Common myeloid progenitor, CD34-positive (primary cell): Measurements from ENCODE around the gene TMEM130. TPM values are rescaled to one million over a fixed set of nuclear protein-coding genes. Genes with fewer than 3 reads are reported as not detected.

Experiments used
- CTCF ChIA-PET: fragments of 350-600 bp; sonication (Branson Sonifier 250); formaldehyde crosslinking; loops from one replicate; lab custom pipeline; 2021; ENCODE audit warnings: antibody characterized with exemption; lab: Charles Lee
- POLR2A ChIA-PET: fragments of 350-600 bp; sonication (Branson Sonifier 250); formaldehyde crosslinking; loops from one replicate; lab custom pipeline; 2021; ENCODE audit warnings: antibody characterized with exemption; lab: Charles Lee
- DNase-seq, 3 donors: peaks; one replicate each; pipeline versions ENCODE4 v3.0.0 to v3.0.0-alpha.2; 2013
- H3K27ac ChIP-seq, 2 experiments: 1 replicate in 1 of 2; 2 replicates in 1 of 2; pipeline ENCODE4 v1.7.0; 2013; ENCODE audit warnings: inconsistent platforms in 2 of 2, low read length in 2 of 2, mild to moderate bottlenecking in 2 of 2, low read depth in 1 of 2, moderate library complexity in 1 of 2; ENCODE audit not compliant: severe bottlenecking in 2 of 2, insufficient read depth in 1 of 2, poor library complexity in 1 of 2
- H3K27me3 ChIP-seq, 5 experiments: replicated peaks in 2 of 5; 1 replicate in 3 of 5; 2 replicates in 2 of 5; pipeline versions ENCODE4 v1.6.1 to v1.7.0; 2013; ENCODE audit warnings: low read length in 4 of 5, mild to moderate bottlenecking in 2 of 5, moderate library complexity in 2 of 5, inconsistent platforms in 1 of 5; ENCODE audit not compliant: insufficient read depth in 5 of 5, control insufficient read depth in 4 of 5
- H3K36me3 ChIP-seq, 4 experiments: 1 replicate in 2 of 4; 2 replicates in 2 of 4; pipeline versions ENCODE4 v1.6.1 to v1.7.0; 2013; ENCODE audit warnings: low read length in 3 of 4, control low read depth in 1 of 4, mild to moderate bottlenecking in 1 of 4; ENCODE audit not compliant: control insufficient read depth in 4 of 4, insufficient read depth in 4 of 4
- H3K4me1 ChIP-seq, 4 experiments: 1 replicate in 3 of 4; 2 replicates in 1 of 4; pipeline versions ENCODE4 v1.6.1 to v1.7.1; 2013; ENCODE audit warnings: low read length in 3 of 4, mild to moderate bottlenecking in 3 of 4, control low read depth in 1 of 4, inconsistent platforms in 1 of 4, moderate library complexity in 1 of 4; ENCODE audit not compliant: control insufficient read depth in 4 of 4, insufficient read depth in 4 of 4; ENCODE audit errors: control extremely low read depth in 1 of 4
- H3K4me3 ChIP-seq, 7 experiments: 1 replicate in 4 of 7; 2 replicates in 3 of 7; pipeline versions ENCODE4 v1.5.1 to v1.7.0; 2013; ENCODE audit warnings: mild to moderate bottlenecking in 7 of 7, low read length in 6 of 7, moderate library complexity in 6 of 7, inconsistent platforms in 2 of 7, low read depth in 2 of 7, control low read depth in 1 of 7; ENCODE audit not compliant: insufficient read depth in 4 of 7, control insufficient read depth in 1 of 7; ENCODE audit errors: extremely low read depth in 1 of 7
- H3K9me3 ChIP-seq, 5 experiments: 1 replicate in 4 of 5; 2 replicates in 1 of 5; pipeline versions ENCODE4 v1.6.1 to v1.7.1; 2013; ENCODE audit warnings: low read length in 4 of 5, mild to moderate bottlenecking in 2 of 5, inconsistent platforms in 1 of 5, low read depth in 1 of 5, moderate library complexity in 1 of 5; ENCODE audit not compliant: control insufficient read depth in 4 of 5, insufficient read depth in 2 of 5; ENCODE audit errors: control extremely low read depth in 1 of 5
- WGBS: methylation state at CpG from one replicate; pipeline ENCODE4 v1.1.5; 2013; ENCODE audit not compliant: insufficient coverage; 5-methylcytosine and 5-hydroxymethylcytosine counted together
- polyA plus RNA-seq: library from polyadenylated mRNA; unstranded; fragments of 120-200 nt; gene quantifications from one replicate; pipeline ENCODE4 v1.2.1, GENCODE V29; 2013

The TMEM130 gene, protein sequence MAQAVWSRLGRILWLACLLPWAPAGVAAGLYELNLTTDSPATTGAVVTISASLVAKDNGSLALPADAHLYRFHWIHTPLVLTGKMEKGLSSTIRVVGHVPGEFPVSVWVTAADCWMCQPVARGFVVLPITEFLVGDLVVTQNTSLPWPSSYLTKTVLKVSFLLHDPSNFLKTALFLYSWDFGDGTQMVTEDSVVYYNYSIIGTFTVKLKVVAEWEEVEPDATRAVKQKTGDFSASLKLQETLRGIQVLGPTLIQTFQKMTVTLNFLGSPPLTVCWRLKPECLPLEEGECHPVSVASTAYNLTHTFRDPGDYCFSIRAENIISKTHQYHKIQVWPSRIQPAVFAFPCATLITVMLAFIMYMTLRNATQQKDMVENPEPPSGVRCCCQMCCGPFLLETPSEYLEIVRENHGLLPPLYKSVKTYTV
- polyA plus RNA-seq = 0.62 TPM

DNA sequence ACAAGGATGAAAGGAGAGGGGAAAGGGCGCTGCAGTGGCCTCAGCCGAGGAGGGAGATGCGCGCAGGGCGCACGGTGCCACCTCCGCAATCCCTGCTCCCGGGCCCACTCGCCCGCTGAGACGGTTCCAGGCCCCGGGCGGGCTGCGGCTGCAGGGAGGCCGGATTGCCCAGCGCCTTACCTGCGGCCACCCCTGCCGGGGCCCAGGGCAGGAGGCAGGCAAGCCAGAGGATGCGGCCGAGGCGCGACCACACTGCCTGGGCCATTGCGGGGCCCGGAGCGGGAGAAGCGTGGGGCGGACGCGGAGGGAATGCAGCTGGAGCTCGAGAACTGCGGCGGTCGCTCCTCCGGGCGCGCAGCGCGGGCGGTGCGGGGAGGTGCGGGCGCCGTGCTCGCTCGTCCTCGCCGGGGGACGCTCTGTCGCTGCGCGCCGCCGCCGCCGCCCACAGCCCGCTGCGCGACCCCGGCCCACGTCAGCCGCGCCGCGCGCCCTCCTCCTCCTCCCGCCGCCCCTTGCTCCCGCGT lies at the start of gene TMEM130:
Gene TMEM130 (minus strand): TSS at position 418 of the 524 bp plus-strand sequence. CDS start 153 bp downstream, at position 265.
- H3K9me3 ChIP-seq = no peaks in the 10 kb centered on the region
- ChIA-PET CTCF (no interaction called here), POLR2A (interaction anchor here (0.6 kb wide), 1 partner anchor 11 kb away, joined by 4 read pairs; no protein-coding TSS in a partner anchor)
- under 1% methylated on average over 67 of the region's 69 CpGs for WGBS
- H3K4me1 ChIP-seq = peaks cover 0 to 17% (median 13%) of the 10 kb centered on the region in 4 experiments
- DNase-seq = peak in 2 of 3 donors; percentile 22 to 50
- H3K27me3 ChIP-seq = peaks cover 0 to 23% (median 12%) of the 10 kb centered on the region in 5 experiments
- peak within 1 kb of the TSS; percentile 34 to 77 (median 57) for H3K4me3 ChIP-seq
- H3K27ac ChIP-seq = no peak within 1 kb of the TSS
- no peaks in the 10 kb centered on the region for H3K36me3 ChIP-seq

DNA sequence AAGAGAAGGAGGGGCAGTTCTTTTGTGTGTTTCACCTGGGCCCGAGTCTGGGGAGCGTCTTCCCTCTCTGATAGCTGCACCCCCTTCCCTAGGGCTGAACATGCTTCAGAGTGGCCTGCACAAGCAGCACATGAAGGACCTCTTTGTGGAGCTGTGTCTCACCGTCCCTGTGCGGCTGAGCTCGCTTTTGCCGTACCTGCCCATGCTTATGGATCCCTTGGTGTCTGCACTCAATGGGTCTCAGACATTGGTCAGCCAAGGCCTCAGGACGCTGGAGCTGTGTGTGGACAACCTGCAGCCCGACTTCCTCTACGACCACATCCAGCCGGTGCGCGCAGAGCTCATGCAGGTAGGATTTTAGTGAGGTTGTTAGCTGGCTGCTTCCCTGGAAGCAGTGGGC lies 47.5 kb upstream of the TMEM130 start:
- peaks cover 27 to 90% (median 67%) of the 10 kb centered on the region in 4 experiments for H3K36me3 ChIP-seq
- no peak overlapping the region for H3K27ac ChIP-seq
- POLR2A ChIA-PET = no interaction called here
- no peak for DNase-seq
- H3K9me3 ChIP-seq = no peaks in the 10 kb centered on the region
- 98% methylated on average over 12 of the region's 12 CpGs for WGBS
- no peak overlapping the region for H3K4me3 ChIP-seq
- H3K27me3 ChIP-seq = no peaks in the 10 kb centered on the region
- no peaks in the 10 kb centered on the region for H3K4me1 ChIP-seq
- CTCF ChIA-PET = interaction anchor here (1.5 kb wide), 1 partner anchor 10 kb away, joined by 3 read pairs; no protein-coding TSS in a partner anchor

DNA sequence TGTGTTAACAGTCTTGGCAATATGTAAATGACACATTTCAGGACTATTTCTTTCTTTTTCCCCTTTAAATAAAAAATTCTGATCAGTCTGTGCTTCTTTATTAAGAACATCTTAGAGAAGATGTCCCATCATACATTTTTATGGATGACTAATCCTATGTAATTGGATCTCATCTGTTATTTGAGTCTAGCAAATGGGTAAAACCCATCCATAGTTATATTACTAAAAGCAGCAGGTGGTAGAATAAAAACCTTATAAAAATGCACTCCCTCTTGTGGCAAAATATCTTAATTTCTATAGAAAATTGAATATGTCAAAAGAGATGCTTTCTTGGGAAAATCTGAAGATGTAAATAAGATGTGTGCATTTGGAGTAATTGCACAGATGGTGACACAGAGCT lies 43.8 kb upstream of the TMEM130 start:
- Histone ChIP-seq H3K27ac (no peak overlapping the region), H3K9me3 (no peaks in the 10 kb centered on the region), H3K4me1 (no peaks in the 10 kb centered on the region), H3K36me3 (peaks cover 30 to 88% (median 66%) of the 10 kb centered on the region in 4 experiments), H3K27me3 (no peaks in the 10 kb centered on the region), H3K4me3 (no peak overlapping the region)
- no peak for DNase-seq
- CTCF ChIA-PET = interaction anchor here (0.6 to 1.9 kb wide), 3 partner anchors 11 to 234 kb away, joined by 3 to 6 read pairs (median 3); no protein-coding TSS in a partner anchor
- POLR2A ChIA-PET = no interaction called here

DNA sequence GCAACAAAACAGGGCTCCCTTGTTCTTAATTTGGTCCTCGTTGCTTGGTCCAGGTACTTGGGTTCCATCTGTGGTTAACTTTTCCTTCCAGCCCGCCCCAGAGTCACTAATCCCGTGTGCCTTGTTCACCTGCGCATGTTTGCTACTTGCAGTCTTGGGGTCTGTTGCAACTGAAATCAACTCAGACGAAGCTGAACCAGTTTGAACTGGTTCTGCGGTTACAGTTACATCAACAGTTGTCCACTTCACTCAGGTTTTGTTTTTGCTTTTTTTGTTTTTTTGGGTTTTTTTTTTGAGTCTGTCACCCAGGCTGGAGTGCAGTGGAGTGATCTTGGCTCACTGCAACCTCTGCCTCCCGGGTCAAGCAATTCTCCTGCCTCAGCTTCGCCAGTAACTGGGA lies 43.2 kb upstream of the TMEM130 start:
- Histone ChIP-seq H3K36me3 (peaks cover 31 to 88% (median 69%) of the 10 kb centered on the region in 4 experiments), H3K4me1 (no peaks in the 10 kb centered on the region), H3K9me3 (no peaks in the 10 kb centered on the region), H3K27me3 (no peaks in the 10 kb centered on the region), H3K4me3 (no peak overlapping the region), H3K27ac (no peak overlapping the region)
- WGBS = 93% methylated on average over 8 of the region's 8 CpGs
- ChIA-PET POLR2A (no interaction called here), CTCF (interaction anchor here (0.6 to 1.9 kb wide), 2 partner anchors 10 to 235 kb away, joined by 3 to 6 read pairs; no protein-coding TSS in a partner anchor)
- DNase-seq = no peak

DNA sequence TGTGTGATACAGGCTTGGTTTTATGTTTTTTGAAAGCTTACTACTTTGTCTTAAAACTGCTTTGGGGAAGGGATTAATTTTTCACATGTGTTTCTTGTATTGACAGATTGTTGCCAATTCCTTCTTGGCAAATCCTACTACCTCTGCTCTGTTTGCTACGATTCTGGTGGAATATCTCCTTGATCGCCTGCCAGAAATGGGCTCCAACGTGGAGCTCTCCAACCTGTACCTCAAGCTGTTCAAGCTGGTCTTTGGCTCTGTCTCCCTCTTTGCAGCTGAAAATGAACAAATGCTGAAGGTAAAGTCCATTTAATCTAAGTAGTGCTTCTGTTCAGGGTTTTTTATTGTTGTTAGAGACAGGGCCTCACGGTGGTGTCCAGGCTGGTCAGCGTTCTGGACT lies 42.1 kb upstream of the TMEM130 start:
- ChIA-PET POLR2A (no interaction called here), CTCF (interaction anchor here (0.5 kb wide), 1 partner anchor 16 kb away, joined by 3 read pairs; no protein-coding TSS in a partner anchor)
- 100% methylated on average over 4 of the region's 5 CpGs for WGBS

DNA sequence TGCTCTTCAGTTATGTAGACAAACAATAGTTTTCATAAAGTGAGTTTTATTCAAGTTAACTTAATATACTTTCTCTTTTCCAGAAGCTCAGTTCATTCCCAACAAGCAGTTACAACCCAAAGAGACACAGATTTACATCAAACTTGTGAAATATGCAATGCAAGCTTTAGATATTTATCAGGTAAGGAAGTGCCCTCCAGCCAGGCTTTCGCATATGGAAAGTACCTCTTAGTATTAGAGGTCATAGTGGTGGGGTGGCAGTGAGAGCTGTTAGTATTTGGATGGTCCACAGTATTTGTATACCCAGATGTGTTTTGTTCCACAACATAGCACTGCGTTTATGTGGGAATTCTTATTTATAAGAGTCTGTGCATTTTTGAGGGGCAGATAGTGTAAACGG lies 40.6 kb upstream of the TMEM130 start:
- Histone ChIP-seq H3K36me3 (peaks cover 30 to 85% (median 60%) of the 10 kb centered on the region in 4 experiments), H3K9me3 (no peaks in the 10 kb centered on the region), H3K27ac (no peak overlapping the region), H3K4me3 (no peak overlapping the region), H3K27me3 (no peaks in the 10 kb centered on the region), H3K4me1 (no peaks in the 10 kb centered on the region)
- no peak for DNase-seq
- 100% methylated on average over 1 of the region's 3 CpGs for WGBS
- ChIA-PET POLR2A (no interaction called here), CTCF (no interaction called here)

More for the DNA sequence above, 42.1 kb upstream of the TMEM130 start:
- H3K27me3 ChIP-seq = no peaks in the 10 kb centered on the region
- DNase-seq = no peak
- no peaks in the 10 kb centered on the region for H3K4me1 ChIP-seq
- H3K27ac ChIP-seq = no peak overlapping the region
- H3K36me3 ChIP-seq = peaks cover 32 to 86% (median 68%) of the 10 kb centered on the region in 4 experiments
- H3K4me3 ChIP-seq = no peak overlapping the region
- H3K9me3 ChIP-seq = no peaks in the 10 kb centered on the region

DNA sequence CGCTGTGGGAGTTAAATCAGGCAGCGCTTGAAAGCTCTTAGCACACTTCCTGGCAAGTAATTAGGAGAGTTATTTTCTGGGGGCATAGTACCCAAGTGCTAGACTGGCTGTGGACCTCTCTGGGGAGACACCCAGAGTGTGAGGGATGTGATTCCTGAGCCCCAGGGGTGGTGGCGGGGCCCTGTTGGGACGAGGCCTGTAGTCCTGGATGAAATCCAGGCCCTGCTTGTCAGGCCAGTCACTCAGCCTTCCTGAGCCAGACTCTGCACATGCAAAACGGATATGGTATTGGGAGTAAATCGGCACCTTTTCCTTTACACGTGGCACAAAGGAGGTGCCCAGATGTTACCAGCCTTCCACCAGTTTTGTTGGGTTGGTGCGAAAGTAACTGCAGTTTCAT lies 39.7 kb upstream of the TMEM130 start:
- no peaks in the 10 kb centered on the region for H3K27me3 ChIP-seq
- H3K36me3 ChIP-seq = peaks cover 37 to 88% (median 61%) of the 10 kb centered on the region in 4 experiments
- POLR2A ChIA-PET = no interaction called here
- H3K9me3 ChIP-seq = no peaks in the 10 kb centered on the region
- no peak for DNase-seq
- CTCF ChIA-PET = no interaction called here
- WGBS = 100% methylated on average over 7 of the region's 8 CpGs
- H3K4me1 ChIP-seq = no peaks in the 10 kb centered on the region
- no peak overlapping the region for H3K27ac ChIP-seq
- H3K4me3 ChIP-seq = no peak overlapping the region
